Erythroblast (primary cell): ENCODE data around the gene FNDC5.

Source experiments
- DNase-seq, 2 experiments: peaks; one replicate each; lab custom pipeline; 2025; lab: John Stamatoyannopoulos, UW
- GATA1 ChIP-seq: IDR thresholded peaks from 2 replicates; pipeline ENCODE4 v1.6.1; 2011; ENCODE audit warnings: low read depth, mild to moderate bottlenecking, control low read depth, low read length, moderate library complexity
- POLR2A ChIP-seq: IDR thresholded peaks from 2 replicates; pipeline ENCODE4 v1.6.1; 2011; ENCODE audit warnings: mild to moderate bottlenecking, low read length

The FNDC5 gene

DNA sequence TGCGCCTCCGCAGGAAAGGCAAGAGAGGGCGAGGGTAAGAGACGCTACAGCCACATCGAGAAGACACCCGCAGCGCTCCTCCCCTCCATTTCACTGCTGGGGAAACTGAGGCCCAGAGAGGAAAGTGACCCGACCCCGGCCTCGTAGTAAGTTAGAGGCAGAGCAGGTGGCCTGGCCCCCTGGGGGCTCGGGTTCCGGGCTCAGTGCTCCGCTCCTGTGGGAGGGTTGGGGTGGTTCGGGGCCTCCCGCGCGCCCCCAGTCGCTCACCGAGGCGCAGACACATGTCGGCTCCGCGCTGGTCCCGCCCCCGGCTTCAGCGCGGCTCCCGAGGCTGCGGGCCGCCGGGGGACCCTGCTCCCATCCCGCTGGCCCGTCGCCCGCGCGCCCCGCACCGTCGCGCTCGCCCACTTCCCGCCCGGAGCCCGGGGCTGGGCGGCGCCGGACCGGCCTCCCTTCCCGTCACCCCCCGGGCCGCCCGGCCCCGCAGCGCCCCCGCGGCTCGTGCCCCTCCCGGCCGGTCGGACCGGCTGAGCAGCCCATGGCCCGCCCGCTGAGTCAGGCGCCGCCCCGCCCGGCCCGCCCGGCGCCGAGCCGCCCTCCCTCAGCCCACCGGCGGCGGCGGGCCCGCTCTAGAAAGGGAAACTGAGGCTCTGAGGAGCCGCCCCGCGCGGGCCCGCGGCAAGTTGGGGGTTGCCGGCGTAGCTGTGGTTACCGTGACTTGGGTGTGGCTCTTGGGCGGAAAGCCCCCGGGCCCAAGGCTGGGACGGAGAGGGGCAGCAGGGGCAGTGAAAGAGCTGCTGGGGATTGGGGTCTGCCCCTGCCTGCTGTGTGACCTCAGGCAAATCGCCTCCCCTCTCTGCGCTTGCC is 30.5 kb upstream of the FNDC5 start, which contains the start of gene TMEM54:
Gene TMEM54, minus strand, starts transcription at position 434 of the 867 bp plus-strand sequence. Its CDS starts 151 bp downstream, at position 283.
- TF ChIP-seq GATA1 (no peak), POLR2A (no peak)
- DNase-seq: peak in 1 of 2 experiments; percentile 39

DNA sequence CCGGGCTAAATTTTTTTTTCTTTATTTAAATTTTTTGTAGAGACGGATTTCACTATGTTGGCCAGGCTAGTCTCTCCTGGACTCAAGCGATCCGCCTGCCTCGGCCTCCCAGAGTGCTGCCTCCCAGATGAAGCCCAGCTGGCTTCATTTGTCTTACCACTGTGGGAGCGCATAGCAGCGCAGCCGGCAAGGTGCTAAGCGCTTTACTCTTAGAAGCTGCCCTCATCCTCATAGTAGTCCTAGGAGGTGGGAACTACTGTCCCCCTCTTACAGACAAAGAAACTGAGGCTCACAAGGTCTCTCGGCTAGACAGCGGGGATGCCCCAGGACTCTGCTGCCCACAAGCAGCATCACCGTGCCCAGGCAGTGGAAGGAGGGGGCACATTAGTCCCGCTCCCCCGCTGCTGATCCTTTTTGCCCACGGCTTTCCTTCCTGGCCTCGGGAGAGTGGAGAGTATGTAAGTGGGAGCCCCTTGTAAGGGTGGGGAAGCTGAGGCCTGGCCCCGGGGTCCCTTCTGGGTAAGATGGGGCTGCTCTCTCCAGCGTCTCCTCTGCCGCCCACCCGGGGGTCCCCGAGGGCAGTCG is 29.8 kb upstream of the FNDC5 start:
- no peak for TF ChIP-seq POLR2A
- TF ChIP-seq GATA1: no peak
- DNase-seq: no peak

DNA sequence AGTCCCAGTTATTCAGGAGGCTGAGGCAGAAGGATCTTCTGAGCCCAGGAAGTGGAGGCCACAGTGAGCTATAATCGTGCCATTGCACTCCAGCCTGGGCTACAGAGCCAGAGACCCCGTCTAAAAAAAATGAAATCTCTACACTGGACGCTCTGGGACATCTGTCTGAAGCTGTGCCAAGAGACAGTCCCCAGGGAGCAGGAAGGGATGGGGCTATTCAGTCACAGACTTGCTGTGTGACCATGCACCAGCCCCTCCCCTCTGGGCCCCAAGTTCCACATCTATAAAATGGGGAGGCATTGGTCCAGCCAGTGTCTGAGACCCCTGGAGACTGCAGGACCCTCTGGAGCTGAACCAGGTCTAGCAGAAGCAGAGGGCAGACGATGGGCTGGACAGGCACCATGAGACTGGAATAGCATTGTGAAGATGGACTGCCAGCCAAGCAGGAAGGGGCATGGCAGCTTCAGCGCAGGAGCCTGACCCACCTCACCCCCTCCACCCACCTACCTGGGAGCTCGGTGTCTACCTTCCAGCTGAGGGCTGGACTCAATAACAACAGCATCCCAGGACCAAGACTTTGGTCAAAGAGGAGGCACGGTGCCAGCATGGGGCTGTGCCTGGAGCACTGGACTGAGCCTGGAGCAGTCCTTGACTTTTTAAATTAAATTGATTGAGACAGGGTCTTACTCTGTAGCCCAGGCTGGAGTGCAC is 29.0 kb upstream of the FNDC5 start:
- no peak for DNase-seq
- TF ChIP-seq GATA1 (no peak), POLR2A (no peak)

DNA sequence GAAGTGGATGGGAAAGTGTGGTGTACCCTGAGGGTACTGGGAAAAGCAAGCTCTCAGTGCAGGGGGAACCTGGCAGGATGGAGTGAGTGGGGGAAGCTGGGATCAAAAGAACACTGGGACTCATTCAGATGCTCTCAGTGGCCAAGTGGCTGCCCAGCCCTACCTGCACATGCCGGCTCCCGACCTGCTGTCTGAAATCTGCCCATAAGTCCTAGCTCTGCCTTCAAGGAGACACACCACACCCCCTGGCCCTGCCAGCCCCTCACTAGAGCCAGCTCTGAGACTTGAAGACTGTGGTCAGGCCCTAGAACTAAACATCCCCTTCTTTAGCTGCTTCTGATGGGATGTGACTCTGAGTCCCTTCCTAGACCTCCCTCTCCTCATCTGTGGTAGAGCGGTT is 28.2 kb upstream of the FNDC5 start:
- TF ChIP-seq GATA1 (no peak), POLR2A (no peak)
- DNase-seq: no peak

DNA sequence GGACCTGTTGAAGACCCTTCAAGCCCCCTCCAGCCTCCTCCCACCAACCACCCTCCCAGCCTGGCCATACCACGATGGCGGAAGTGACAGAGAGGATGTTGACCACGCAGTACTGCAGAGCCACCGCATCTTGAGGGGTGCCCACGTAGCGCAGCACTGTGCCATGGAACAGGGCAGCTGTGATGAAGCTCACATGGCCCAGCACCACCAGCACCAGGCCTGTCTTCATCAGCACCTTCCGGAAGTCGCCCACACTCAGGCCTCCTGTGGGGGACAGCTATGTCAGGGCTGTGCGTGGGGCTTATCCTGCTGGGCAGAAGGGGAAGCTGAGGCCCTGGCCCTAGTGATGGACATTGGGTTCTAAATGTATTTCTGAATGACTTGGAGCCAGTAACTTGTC is 27.3 kb upstream of the FNDC5 start:
- no peak for DNase-seq
- no peak for TF ChIP-seq GATA1
- no peak for TF ChIP-seq POLR2A

DNA sequence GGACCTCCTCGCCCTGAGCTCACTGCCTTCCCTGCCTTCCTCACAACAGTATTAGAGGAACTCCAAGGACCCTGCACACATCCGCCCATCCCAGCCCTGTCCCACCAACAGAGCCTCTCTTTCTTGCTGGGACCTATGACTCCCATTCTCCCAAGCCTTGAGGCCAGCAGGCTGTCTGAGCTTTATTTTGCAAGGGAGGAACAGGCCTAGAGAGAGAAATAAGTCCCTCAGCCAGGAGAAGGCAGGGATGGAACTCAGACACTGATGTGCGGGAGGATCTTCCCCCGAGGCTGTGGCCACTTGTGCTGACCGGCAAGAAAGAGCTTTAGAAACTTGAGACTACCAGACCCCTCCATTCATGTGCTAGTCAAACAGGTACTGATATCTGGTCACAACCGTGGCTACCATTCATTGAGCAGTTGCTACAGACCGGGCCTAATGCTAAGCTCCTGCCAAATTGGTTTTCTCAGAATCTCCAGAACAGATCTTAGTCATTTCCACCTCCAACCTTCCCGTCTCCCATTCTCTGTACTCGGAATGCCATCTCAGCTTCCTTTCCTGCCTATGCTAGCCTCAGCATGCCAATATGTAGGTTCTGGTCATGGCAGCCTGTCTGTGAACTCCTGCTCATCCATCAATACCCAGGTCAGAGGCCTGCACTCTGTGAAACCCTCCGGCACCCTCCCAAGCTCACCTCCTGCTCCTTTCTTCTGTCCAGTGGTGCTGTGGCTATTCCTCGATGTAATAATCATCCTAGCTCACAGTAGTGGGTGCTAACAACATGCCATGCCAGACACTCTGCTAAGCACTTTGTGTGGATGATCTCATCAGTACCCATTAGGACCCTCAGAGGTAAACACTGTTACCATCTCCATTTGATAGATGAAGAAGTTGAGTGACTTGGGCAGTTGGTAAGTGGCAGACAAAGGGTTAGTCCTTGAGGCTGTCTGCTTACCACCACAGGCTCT is 26.7 kb upstream of the FNDC5 start:
- DNase-seq: no peak
- TF ChIP-seq POLR2A: no peak
- no peak for TF ChIP-seq GATA1

DNA sequence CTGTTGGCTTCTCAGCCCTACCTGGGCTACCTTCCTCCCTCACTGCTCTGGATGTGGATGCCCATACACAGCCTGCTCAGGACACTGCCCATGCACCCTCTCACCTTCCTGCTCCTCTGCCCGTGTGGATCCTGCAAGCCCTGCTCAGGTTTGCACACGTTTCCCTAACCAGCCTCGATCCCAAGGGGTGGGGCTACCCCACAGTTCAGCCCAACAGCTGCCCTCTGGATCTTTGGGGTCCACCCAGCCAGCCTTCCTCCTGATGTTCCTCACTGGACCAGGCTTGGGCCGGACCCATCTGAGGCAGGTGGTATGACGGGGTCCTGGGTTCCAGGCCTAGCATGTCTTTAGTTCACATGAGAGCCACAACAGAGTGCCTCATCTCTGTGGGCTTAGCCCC is 25.7 kb upstream of the FNDC5 start:
- TF ChIP-seq GATA1 (no peak), POLR2A (no peak)
- DNase-seq: no peak

DNA sequence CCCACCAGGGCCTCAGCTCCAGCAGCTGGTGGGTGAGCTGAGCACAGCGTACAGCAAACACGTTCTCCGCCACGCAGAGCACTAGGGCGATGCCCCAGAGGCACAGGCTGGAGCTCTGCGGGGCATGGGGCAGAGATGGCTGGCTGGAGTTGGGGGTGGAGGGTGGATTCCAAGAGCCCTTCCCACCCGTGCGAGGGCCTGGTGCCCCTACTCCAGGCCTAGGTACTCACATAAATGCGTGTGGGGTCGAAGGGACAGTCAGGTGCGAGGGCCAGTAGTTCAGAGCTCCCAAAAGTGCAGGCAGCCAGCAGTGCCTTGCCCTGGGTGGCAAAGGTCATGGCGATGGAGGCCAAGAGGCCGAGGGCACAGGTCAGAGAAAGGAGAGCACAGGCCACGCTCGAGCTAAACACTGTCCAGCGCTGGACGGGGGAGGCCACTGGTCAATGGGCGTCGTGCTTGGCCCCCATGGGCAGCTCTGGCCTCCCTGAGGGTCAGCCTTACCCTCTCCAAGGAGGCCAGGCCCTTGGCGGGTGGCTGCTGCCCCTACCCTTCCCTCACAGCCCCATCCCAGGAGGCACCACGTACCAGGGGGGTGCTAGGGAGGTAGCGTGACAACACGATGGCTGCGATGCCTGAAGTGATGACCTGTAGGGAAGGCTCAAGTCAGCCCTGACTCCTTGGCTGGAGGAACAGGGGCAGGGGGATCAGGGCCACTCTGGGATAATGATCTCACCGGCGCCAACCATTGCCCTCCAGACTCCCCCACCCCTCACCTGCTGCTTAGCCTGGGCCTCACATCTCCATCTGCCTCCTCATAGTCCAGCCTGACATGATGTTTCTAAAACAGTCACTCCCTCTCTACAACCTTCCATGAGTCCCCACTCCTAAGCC is 24.9 kb upstream of the FNDC5 start:
- TF ChIP-seq GATA1: no peak
- no peak for DNase-seq

DNA sequence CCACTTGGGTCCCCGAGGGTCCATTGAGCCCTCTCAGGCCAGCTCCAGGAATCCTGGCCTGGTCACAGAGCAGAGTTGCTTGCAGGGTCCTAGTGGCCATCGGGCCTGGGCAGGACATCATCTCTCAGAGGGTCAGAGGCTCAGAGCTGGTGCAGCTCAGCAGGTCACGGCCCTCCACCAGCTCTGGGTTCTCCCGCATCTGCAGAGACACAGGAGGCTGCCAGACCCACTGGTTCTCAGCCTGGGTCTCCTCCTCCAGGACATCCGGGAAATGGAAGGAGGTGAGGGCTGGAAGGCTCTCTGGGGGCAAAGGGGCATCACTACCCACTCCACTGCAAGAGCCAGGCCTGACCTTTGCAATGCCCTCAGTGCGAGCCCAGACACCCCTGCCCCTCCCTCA is 24.0 kb upstream of the FNDC5 start:
- no peak for TF ChIP-seq GATA1
- no peak for TF ChIP-seq POLR2A
- DNase-seq: no peak

DNA sequence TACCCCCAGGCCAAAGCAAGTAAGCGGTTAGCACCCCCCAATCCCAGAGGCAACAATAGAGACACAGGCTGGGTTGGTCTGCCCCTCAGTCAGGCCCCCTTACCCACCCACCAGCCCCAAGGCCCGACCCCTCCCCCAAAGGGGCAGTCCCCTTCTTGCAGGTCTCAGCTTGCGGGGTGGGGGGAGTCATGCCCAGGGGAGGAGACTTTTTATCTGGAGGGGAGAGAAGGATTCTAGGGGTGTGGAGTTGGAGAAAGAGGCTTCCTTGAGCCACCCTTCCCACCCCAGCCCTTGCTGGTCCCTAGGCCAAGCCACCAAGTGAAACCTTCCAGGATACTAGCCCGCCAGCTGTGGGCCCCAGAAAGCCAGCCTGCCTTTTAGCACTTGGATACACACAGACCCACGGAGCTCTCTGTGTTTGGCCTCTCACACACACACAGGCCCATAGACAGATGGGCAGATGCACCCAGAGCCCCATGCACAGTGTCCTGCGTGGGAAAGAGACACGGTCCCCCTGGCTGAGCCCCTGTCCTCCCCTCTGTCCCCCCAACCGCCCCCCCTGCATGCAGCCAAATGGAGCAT is 23.4 kb upstream of the FNDC5 start:
- TF ChIP-seq POLR2A: no peak
- DNase-seq: no peak

DNA sequence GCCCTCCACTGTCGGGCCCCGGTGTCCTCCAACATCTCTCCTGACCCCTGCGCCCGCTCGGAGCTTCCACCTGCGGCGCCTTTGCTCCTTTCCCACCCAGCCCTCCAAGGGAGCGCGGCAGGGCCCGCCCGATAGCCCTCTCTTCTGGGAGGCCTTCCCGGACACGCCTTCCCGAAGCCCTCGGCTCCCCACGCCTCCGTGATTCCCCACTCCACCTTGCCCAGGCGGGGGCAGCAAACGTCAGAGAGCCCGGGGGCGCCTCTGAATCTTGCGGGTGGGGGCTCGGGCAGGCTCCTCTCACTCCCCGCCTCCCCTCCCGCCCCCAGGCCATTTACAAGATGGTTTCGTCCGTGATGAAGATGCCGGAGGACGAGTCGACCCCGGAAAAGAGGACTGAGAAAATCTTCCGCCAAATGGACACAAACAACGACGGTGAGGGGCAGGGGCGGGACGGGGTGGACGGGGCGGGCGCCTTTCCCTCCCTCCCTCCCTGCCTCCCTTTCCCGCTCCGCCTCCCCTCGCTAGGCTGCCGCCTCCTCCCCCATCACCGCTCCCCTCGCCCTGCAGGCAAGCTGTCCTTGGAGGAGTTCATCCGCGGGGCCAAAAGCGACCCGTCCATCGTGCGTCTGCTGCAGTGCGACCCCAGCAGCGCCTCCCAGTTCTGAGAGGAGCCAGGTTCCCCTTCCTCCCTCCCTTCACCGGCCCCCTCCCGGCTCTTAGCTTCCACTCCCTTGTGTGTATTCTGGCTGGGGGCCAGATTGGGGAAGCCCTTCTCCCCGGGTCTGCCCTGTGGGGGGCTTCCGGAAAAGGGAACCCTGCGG is 22.7 kb upstream of the FNDC5 start:
- DNase-seq: peak in 1 of 2 experiments; percentile 17
- TF ChIP-seq POLR2A (no peak), GATA1 (no peak)
